HCT116 (cell line): ENCODE measurements around the gene ACTR6. TPM values are rescaled to one million over a fixed set of nuclear protein-coding genes. Genes with fewer than 3 reads are reported as not detected.

ENCODE experiments used
- ATAC-seq: fragments of 200-7000 bp; cut with Tn5 transposase; 2 replicates; pipeline ENCODE4 v1.9.1; 2020; ENCODE audit warnings: mild to moderate bottlenecking, moderate library complexity
- BruUV-seq: library from RNA; stranded (reverse); fragments of 400-500 nt; replicated peaks from 2 replicates; lab custom pipeline; 2021; lab: Mats Ljungman, UMichigan
- CTCF ChIA-PET: fragments of 300-600 bp; sonication (Branson Sonifier 250); formaldehyde crosslinking; loops from one replicate; lab custom pipeline; 2021; ENCODE audit warnings: antibody characterized with exemption; lab: Charles Lee
- POLR2A ChIA-PET: fragments of 300-600, 350-600 bp; sonication (Branson Sonifier 250); formaldehyde crosslinking; loops from one replicate; lab custom pipeline; 2021; ENCODE audit warnings: antibody characterized with exemption; lab: Charles Lee
- RAD21 ChIA-PET, 2 experiments: fragments of 300-600 bp; sonication (Branson Sonifier 250); formaldehyde crosslinking; loops; one replicate each; lab custom pipeline; 2023; ENCODE audit warnings: low total read pairs in 2 of 2; ENCODE audit not compliant: uncharacterized antibody in 2 of 2, unreplicated experiment in 2 of 2, low non-redundant PET in 1 of 2; lab: Charles Lee
- DNase-seq: peaks from one replicate; pipeline ENCODE4 v3.0.0-alpha.2; 2010; ENCODE audit warnings: low read depth, low spot score
- H2AFZ ChIP-seq: fragments of 200-600 bp; shearing (Covaris generic), sonication (generic); 2 replicates; pipeline ENCODE4 v1.6.1; 2017; ENCODE audit warnings: low read depth, mixed run types, mixed read lengths, antibody characterized with exemption, low read length; ENCODE audit not compliant: poor library complexity, severe bottlenecking
- H3K27ac ChIP-seq: 2 replicates; pipeline ENCODE4 v1.5.1; 2012; ENCODE audit warnings: low read depth, low read length
- H3K27me3 ChIP-seq: fragments of 200-600 bp; sonication (generic); 2 replicates; pipeline ENCODE4 v1.6.1; 2016; ENCODE audit warnings: mixed run types, low read length, mixed read lengths; ENCODE audit not compliant: insufficient read depth
- H3K36me3 ChIP-seq, 2 experiments: fragments of 200-500 bp in 1 of 2; fragments of 200-600 bp in 1 of 2; sonication (Bioruptor generic) in 1 of 2; sonication (generic) in 1 of 2; 2 replicates each; pipeline versions ENCODE4 v1.5.1 to v1.6.1; 2014 to 2016; ENCODE audit warnings: low read length in 2 of 2, inconsistent platforms in 1 of 2, mixed read lengths in 1 of 2, mixed run types in 1 of 2; ENCODE audit not compliant: insufficient read depth in 2 of 2, control insufficient read depth in 1 of 2
- H3K4me1 ChIP-seq, 2 experiments: fragments of 200-600 bp in 1 of 2; sonication (generic) in 1 of 2; 2 replicates each; pipeline versions ENCODE4 v1.5.1 to v1.6.1; 2012 to 2017; ENCODE audit warnings: low read length in 2 of 2, inconsistent platforms in 1 of 2, mild to moderate bottlenecking in 1 of 2, mixed read lengths in 1 of 2, mixed run types in 1 of 2, moderate library complexity in 1 of 2; ENCODE audit not compliant: insufficient read depth in 2 of 2, control insufficient read depth in 1 of 2
- H3K4me2 ChIP-seq: fragments of 200-600 bp; sonication (generic); 2 replicates; pipeline ENCODE4 v1.6.1; 2017; ENCODE audit warnings: mixed run types, low read length, mixed read lengths
- H3K4me3 ChIP-seq, 2 experiments: fragments of 200-600 bp in 1 of 2; sonication (generic) in 1 of 2; replicated peaks in 1 of 2; 2 replicates each; pipeline ENCODE4 v1.5.1; 2011 to 2016; ENCODE audit warnings: low read length in 2 of 2, control low read depth in 1 of 2, low read depth in 1 of 2, mild to moderate bottlenecking in 1 of 2, mixed read lengths in 1 of 2, mixed run types in 1 of 2
- H3K79me2 ChIP-seq: fragments of 200-600 bp; sonication (generic); 2 replicates; pipeline ENCODE4 v1.6.1; 2017; ENCODE audit warnings: mild to moderate bottlenecking, mixed run types, low read length, moderate library complexity, mixed read lengths; ENCODE audit not compliant: insufficient read depth
- H3K9ac ChIP-seq: fragments of 200-600 bp; sonication (generic); 2 replicates; pipeline ENCODE4 v1.6.1; 2016; ENCODE audit warnings: low read length, mixed read lengths
- H3K9me2 ChIP-seq: fragments of 200-600 bp; sonication (generic), shearing (Covaris generic); 2 replicates; pipeline ENCODE4 v1.6.1; 2017; ENCODE audit warnings: mixed run types, mild to moderate bottlenecking, moderate library complexity; ENCODE audit not compliant: insufficient read depth
- H3K9me3 ChIP-seq, 2 experiments: fragments of 200-500 bp in 1 of 2; fragments of 200-600 bp in 1 of 2; sonication (Bioruptor generic) in 1 of 2; sonication (generic) in 1 of 2; 2 replicates each; pipeline ENCODE4 v1.6.1; 2014 to 2017; ENCODE audit warnings: low read length in 2 of 2, mixed read lengths in 2 of 2, inconsistent platforms in 1 of 2, low read depth in 1 of 2, mild to moderate bottlenecking in 1 of 2, mixed run types in 1 of 2, moderate library complexity in 1 of 2; ENCODE audit not compliant: control insufficient read depth in 1 of 2, insufficient read depth in 1 of 2
- H4K20me1 ChIP-seq: fragments of 200-600 bp; sonication (generic), shearing (Covaris generic); 2 replicates; pipeline ENCODE4 v1.6.1; 2017; ENCODE audit warnings: mixed run types, mild to moderate bottlenecking, moderate library complexity; ENCODE audit not compliant: insufficient read depth
- ATF3 ChIP-seq: IDR thresholded peaks from 2 replicates; pipeline ENCODE4 v1.6.1; 2012
- CEBPB ChIP-seq: IDR thresholded peaks from 2 replicates; pipeline ENCODE4 v1.6.1; 2012; ENCODE audit warnings: low read depth
- EGR1 ChIP-seq: IDR thresholded peaks from 2 replicates; pipeline ENCODE4 v1.6.1; 2012; ENCODE audit warnings: low read depth
- EZH2phosphoT487 ChIP-seq: fragments of 200-600 bp; IDR thresholded peaks from 2 replicates; pipeline ENCODE4 v1.6.1; 2018; ENCODE audit warnings: antibody characterized with exemption, borderline replicate concordance
- FOSL1 ChIP-seq: IDR thresholded peaks from 2 replicates; pipeline ENCODE4 v1.6.1; 2012; ENCODE audit warnings: low read depth
- JUND ChIP-seq: IDR thresholded peaks from 2 replicates; pipeline ENCODE4 v1.6.1; 2012
- MAX ChIP-seq: IDR thresholded peaks from 2 replicates; pipeline ENCODE4 v1.6.1; 2012
- POLR2A ChIP-seq: IDR thresholded peaks from 2 replicates; pipeline ENCODE4 v1.7.0; 2011; ENCODE audit warnings: borderline replicate concordance; ENCODE audit not compliant: insufficient read depth, insufficient read length; ENCODE audit errors: extremely low read depth
- REST ChIP-seq: IDR thresholded peaks from 2 replicates; pipeline ENCODE4 v1.6.1; 2012; ENCODE audit warnings: low read depth
- SIN3A ChIP-seq: IDR thresholded peaks from 2 replicates; pipeline ENCODE4 v1.6.1; 2012; ENCODE audit warnings: low read depth
- YY1 ChIP-seq: IDR thresholded peaks from 2 replicates; pipeline ENCODE4 v1.6.1; 2011; ENCODE audit warnings: low read length, low read depth, moderate library complexity, mild to moderate bottlenecking; ENCODE audit not compliant: insufficient replicate concordance; ENCODE audit errors: extremely low read depth
- ZNF274 ChIP-seq: fragments of 200-500 bp; sonication (Bioruptor generic); IDR thresholded peaks from 2 replicates; pipeline ENCODE4 v1.6.1; 2014; ENCODE audit warnings: mild to moderate bottlenecking, low read depth, low read length, inconsistent platforms
- intact Hi-C: fragments of 100-400 bp; cut with micrococcal nuclease; formaldehyde crosslinking; loops from 2 replicates; pipeline ENCODE4 v1.10.0; 2022
- total RNA-seq: library from RNA; stranded (reverse); gene quantifications from one replicate; pipeline ENCODE4 v1.2.1, GENCODE V29; 2021; ENCODE audit not compliant: unreplicated experiment

ACTR6 gene
- total RNA-seq, 1 experiment from 2014 or later: 40.4 TPM

- ChIA-PET RAD21 (no interaction called here), POLR2A (no interaction called here)
Observed at GRCh38 chr12:100171248-100171647, 29.4 kb upstream of the ACTR6 start.

More at GRCh38 chr12:100171248-100171647, 29.4 kb upstream of the ACTR6 start:
- Histone ChIP-seq H3K79me2 (no peaks in the 10 kb centered on the region), H3K4me3 (no peak overlapping the region), H3K9ac (no peak overlapping the region), H3K27ac (no peak overlapping the region), H2AFZ (no peak overlapping the region), H3K9me2 (no peaks in the 10 kb centered on the region), H3K4me1 (no peaks in the 10 kb centered on the region), H3K36me3 (no peaks in the 10 kb centered on the region), H3K4me2 (no peak overlapping the region), H3K27me3 (no peaks in the 10 kb centered on the region), H4K20me1 (no peaks in the 10 kb centered on the region), H3K9me3 (no peaks in the 10 kb centered on the region)
- ATAC-seq: no peak
- CTCF ChIA-PET: no interaction called here
- intact Hi-C loops: no loop called here
- no peak for DNase-seq
- no peak for TF ChIP-seq MAX
- TF ChIP-seq POLR2A: no peak
- TF ChIP-seq ATF3: no peak
- no peak for TF ChIP-seq YY1
- TF ChIP-seq CEBPB: no peak
- TF ChIP-seq SIN3A: no peak
- no peak for TF ChIP-seq ZNF274
- no peak for TF ChIP-seq FOSL1
- no peak for TF ChIP-seq JUND
- TF ChIP-seq EGR1: no peak
- TF ChIP-seq REST: no peak
- TF ChIP-seq EZH2phosphoT487: no peak
- no TSS peak for BruUV-seq
